Stimulated activated CD4-positive, alpha-beta T cell treated with anti-CD3 and anti-CD28 coated beads, Interleukin-1b, Interleukin-23, amount 100 ng/mL, for 4 hours (primary cell): ENCODE measurements around the gene SLC29A2.
"Not testable (repeated sequence)": the region's sequence is repeated elsewhere in the genome, so short reads cannot be mapped to it uniquely, and the experiment has no call there.

Experiments used
- DNase-seq, 2 donors: peaks; one replicate each; pipeline ENCODE4 v3.0.0-alpha.2; 2020; ENCODE audit warnings: low read depth in 2 of 2

SLC29A2 gene

GRCh38 chr11:66320289-66320688 lies 51.3 kb downstream of the SLC29A2 start:
- not testable (repeated sequence) for DNase-seq

GRCh38 chr11:66318600-66318970 lies 53.0 kb downstream of the SLC29A2 start:
- no peak for DNase-seq

GRCh38 chr11:66317723-66318599 lies 53.6 kb downstream of the SLC29A2 start:
- no peak for DNase-seq

- peak in 1 of 2 donors; percentile 14 for DNase-seq
Observed at GRCh38 chr11:66317322-66317722, 54.2 kb downstream of the SLC29A2 start.

- DNase-seq = no peak
Observed at GRCh38 chr11:66316849-66317251, 54.7 kb downstream of the SLC29A2 start, which contains the start of gene CD248. Gene CD248 (minus strand): TSS chr11:66317044. CDS start chr11:66317027, 17 bp downstream.

- DNase-seq = no peak
Observed at GRCh38 chr11:66315921-66316811, 55.4 kb downstream of the SLC29A2 start.

- DNase-seq = no peak
Observed at GRCh38 chr11:66315498-66315885, 56.1 kb downstream of the SLC29A2 start.

GRCh38 chr11:66314561-66315497 lies 56.7 kb downstream of the SLC29A2 start:
- DNase-seq = no peak

GRCh38 chr11:66314186-66314501 lies 57.4 kb downstream of the SLC29A2 start:
- DNase-seq = no peak

GRCh38 chr11:66313321-66314185 lies 58.0 kb downstream of the SLC29A2 start:
- no peak for DNase-seq

- peak; percentile 97 to 98 for DNase-seq
Observed at GRCh38 chr11:66312549-66313320, 58.8 kb downstream of the SLC29A2 start.
